Mesenchymal stem cell (in vitro differentiated cells and primary cell): ENCODE results near the gene ACSL5.
A peak's percentile ranks its signal among the peaks of the same experiment; 100 is the strongest.

Experiments used
- DNase-seq: peaks from one replicate; pipeline ENCODE4 v3.0.0-alpha.2; 2013
- H2AFZ ChIP-seq: one replicate; pipeline ENCODE4 v1.6.1; 2013; ENCODE audit warnings: low read depth, mild to moderate bottlenecking, control low read depth, inconsistent platforms, low read length, moderate library complexity
- H2AK5ac ChIP-seq: 2 replicates; pipeline ENCODE4 v1.6.1; 2013; ENCODE audit warnings: low read length, moderate library complexity, mild to moderate bottlenecking, inconsistent platforms; ENCODE audit not compliant: severe bottlenecking
- H2BK120ac ChIP-seq: one replicate; pipeline ENCODE4 v1.6.1; 2013; ENCODE audit warnings: low read depth, mild to moderate bottlenecking, inconsistent platforms, low read length, moderate library complexity
- H2BK12ac ChIP-seq, 2 experiments: one replicate each; pipeline ENCODE4 v1.6.1; 2013; ENCODE audit warnings: inconsistent platforms in 2 of 2, low read length in 2 of 2, mild to moderate bottlenecking in 2 of 2, moderate library complexity in 2 of 2, control low read depth in 1 of 2
- H2BK15ac ChIP-seq: one replicate; pipeline ENCODE4 v1.6.1; 2013; ENCODE audit warnings: mild to moderate bottlenecking, low read depth, inconsistent platforms; ENCODE audit not compliant: poor library complexity, severe bottlenecking
- H2BK5ac ChIP-seq: 2 replicates; pipeline ENCODE4 v1.6.1; 2013; ENCODE audit warnings: low read depth, mild to moderate bottlenecking, low read length, control low read depth, inconsistent platforms; ENCODE audit not compliant: poor library complexity, severe bottlenecking
- H3K14ac ChIP-seq, 2 experiments: one replicate each; pipeline ENCODE4 v1.6.1; 2013; ENCODE audit warnings: inconsistent platforms in 2 of 2, low read length in 2 of 2, control low read depth in 1 of 2, mild to moderate bottlenecking in 1 of 2, moderate library complexity in 1 of 2
- H3K18ac ChIP-seq, 2 experiments: one replicate each; pipeline ENCODE4 v1.6.1; 2013; ENCODE audit warnings: inconsistent platforms in 2 of 2, low read length in 2 of 2, control low read depth in 1 of 2, low read depth in 1 of 2, mild to moderate bottlenecking in 1 of 2
- H3K23ac ChIP-seq, 2 experiments: one replicate each; pipeline ENCODE4 v1.6.1; 2013; ENCODE audit warnings: inconsistent platforms in 2 of 2, low read length in 2 of 2, mild to moderate bottlenecking in 2 of 2, moderate library complexity in 2 of 2, control low read depth in 1 of 2
- H3K27ac ChIP-seq: 2 replicates; pipeline ENCODE4 v1.5.1; 2013; ENCODE audit warnings: mild to moderate bottlenecking, moderate library complexity, low read length, control low read depth, inconsistent platforms; ENCODE audit not compliant: poor library complexity, severe bottlenecking
- H3K27me3 ChIP-seq, 2 experiments: 2 replicates each; pipeline versions ENCODE4 v1.6.1 to v1.7.0; 2013; ENCODE audit warnings: low read length in 2 of 2, mild to moderate bottlenecking in 2 of 2, moderate library complexity in 2 of 2, control low read depth in 1 of 2, inconsistent platforms in 1 of 2; ENCODE audit not compliant: control insufficient read depth in 1 of 2, insufficient read depth in 1 of 2
- H3K36me3 ChIP-seq, 2 experiments: 2 replicates each; pipeline versions ENCODE4 v1.6.1 to v1.7.0; 2013; ENCODE audit warnings: low read length in 2 of 2, control low read depth in 1 of 2, inconsistent platforms in 1 of 2, low read depth in 1 of 2, mild to moderate bottlenecking in 1 of 2; ENCODE audit not compliant: insufficient read depth in 2 of 2, control insufficient read depth in 1 of 2
- H3K4ac ChIP-seq, 2 experiments: one replicate each; pipeline ENCODE4 v1.6.1; 2013; ENCODE audit warnings: inconsistent platforms in 2 of 2, low read length in 2 of 2, mild to moderate bottlenecking in 2 of 2, moderate library complexity in 2 of 2, control low read depth in 1 of 2, low read depth in 1 of 2
- H3K4me1 ChIP-seq: 2 replicates; pipeline ENCODE4 v1.6.1; 2013; ENCODE audit warnings: low read depth, low read length, control low read depth; ENCODE audit not compliant: control insufficient read depth, insufficient read depth
- H3K4me2 ChIP-seq: 2 replicates; pipeline ENCODE4 v1.6.1; 2013; ENCODE audit warnings: low read length, mild to moderate bottlenecking, inconsistent platforms; ENCODE audit not compliant: poor library complexity, severe bottlenecking
- H3K4me3 ChIP-seq, 2 experiments: 2 replicates each; pipeline versions ENCODE4 v1.5.1 to v1.7.0; 2013; ENCODE audit warnings: low read length in 2 of 2, mild to moderate bottlenecking in 2 of 2, control low read depth in 1 of 2, low read depth in 1 of 2; ENCODE audit not compliant: insufficient read depth in 1 of 2
- H3K79me1 ChIP-seq: replicated peaks from 2 replicates; pipeline ENCODE4 v1.6.1; 2013; ENCODE audit warnings: mild to moderate bottlenecking, control low read depth, low read length, inconsistent platforms; ENCODE audit not compliant: poor library complexity, severe bottlenecking
- H3K9ac ChIP-seq: 2 replicates; pipeline ENCODE4 v1.7.0; 2013; ENCODE audit warnings: mild to moderate bottlenecking, low read length, moderate library complexity
- H3K9me3 ChIP-seq: 2 replicates; pipeline ENCODE4 v1.7.0; 2013; ENCODE audit warnings: mild to moderate bottlenecking, low read length; ENCODE audit not compliant: control insufficient read depth
- H4K8ac ChIP-seq: one replicate; pipeline ENCODE4 v1.6.1; 2013; ENCODE audit warnings: inconsistent platforms, mild to moderate bottlenecking, low read length, moderate library complexity
- H4K91ac ChIP-seq: one replicate; pipeline ENCODE4 v1.6.1; 2013; ENCODE audit warnings: mild to moderate bottlenecking, low read length, inconsistent platforms
- whole genome bisulfite sequencing: methylation state at CpG from one replicate; pipeline ENCODE4 v1.1.7; 2013; ENCODE audit warnings: mixed read lengths; 5-methylcytosine and 5-hydroxymethylcytosine counted together

Gene ACSL5

GRCh38 chr10:112448888-112449287 lies 75.0 kb downstream of the ACSL5 start:
- Histone ChIP-seq H4K8ac (no peak overlapping the region), H3K14ac (no peak overlapping the region), H3K4me3 (no peak overlapping the region), H3K79me1 (peaks cover 26% of the 10 kb centered on the region), H3K4me1 (no peaks in the 10 kb centered on the region), H3K23ac (no peak overlapping the region), H2BK120ac (no peak overlapping the region), H3K27me3 (no peaks in the 10 kb centered on the region), H3K4ac (no peak overlapping the region), H2BK5ac (no peak overlapping the region), H3K9ac (peak overlapping the region; percentile 96), H3K36me3 (peaks cover 0 to 14% of the 10 kb centered on the region in 2 experiments), H4K91ac (no peak overlapping the region), H3K4me2 (no peak overlapping the region), H3K9me3 (peaks cover 4% of the 10 kb centered on the region), H2AK5ac (no peak overlapping the region), H3K18ac (no peak overlapping the region), H2BK15ac (no peak overlapping the region), H2AFZ (no peak overlapping the region), H3K27ac (no peak overlapping the region), H2BK12ac (no peak overlapping the region)
- 93% methylated on average over 4 of the region's 4 CpGs for WGBS
- DNase-seq = no peak

DNA sequence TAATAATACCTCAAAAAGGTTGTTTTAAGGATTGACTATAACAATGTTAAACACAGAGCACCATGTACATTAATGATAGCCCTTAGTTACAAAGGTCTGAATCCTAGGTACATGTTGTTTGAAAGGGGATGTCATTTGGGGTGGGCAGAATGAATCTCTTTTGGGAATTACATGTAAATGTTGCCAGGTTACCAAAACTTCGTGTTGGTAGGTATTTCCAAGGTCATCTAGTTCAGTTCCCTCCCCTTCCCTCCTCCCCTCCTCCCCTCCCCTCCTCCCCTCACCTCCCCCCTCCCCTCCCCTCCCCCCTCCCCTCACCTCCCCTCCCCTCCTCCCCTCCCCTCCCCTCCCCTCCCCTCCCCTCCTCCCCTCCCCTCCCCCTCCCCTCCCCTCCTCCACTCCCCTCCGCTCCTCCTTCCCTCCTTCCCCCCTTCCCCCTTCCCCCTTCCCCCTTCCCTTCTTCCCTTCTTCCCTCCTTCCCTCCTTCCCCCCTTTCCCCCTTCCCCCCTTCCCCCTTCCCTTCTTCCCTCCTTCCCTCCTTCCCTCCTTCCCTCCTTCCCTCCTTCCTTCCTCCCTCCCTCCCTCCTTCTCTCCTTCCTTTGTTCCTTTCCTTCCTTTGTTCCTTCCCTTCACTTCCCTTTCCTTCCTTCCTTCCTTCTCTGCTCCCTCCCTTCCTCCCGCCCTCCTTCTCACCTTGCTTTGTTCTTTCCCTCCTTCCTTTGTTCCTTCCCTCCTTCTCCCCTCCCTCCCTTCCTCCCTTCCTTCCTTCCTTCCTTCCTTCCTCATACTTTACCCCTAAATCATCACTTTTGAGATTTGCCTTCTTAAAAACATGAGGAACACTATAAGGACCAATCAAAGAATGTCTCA lies 81.2 kb downstream of the ACSL5 start:
- no peak overlapping the region for H3K4ac ChIP-seq
- no peak overlapping the region for H3K4me2 ChIP-seq
- H2BK5ac ChIP-seq = no peak overlapping the region
- no peak overlapping the region for H2BK120ac ChIP-seq
- no peak overlapping the region for H2BK15ac ChIP-seq
- H3K79me1 ChIP-seq = peaks cover 22% of the 10 kb centered on the region
- DNase-seq = no peak
- no peak overlapping the region for H3K14ac ChIP-seq
- H3K4me3 ChIP-seq = no peak overlapping the region
- H3K27me3 ChIP-seq = no peaks in the 10 kb centered on the region
- H2AK5ac ChIP-seq = no peak overlapping the region
- 95% methylated on average over 1 of the region's 3 CpGs for WGBS
- no peak overlapping the region for H3K9ac ChIP-seq
- H2AFZ ChIP-seq = no peak overlapping the region
- H4K91ac ChIP-seq = no peak overlapping the region
- H3K18ac ChIP-seq = no peak overlapping the region
- no peaks in the 10 kb centered on the region for H3K36me3 ChIP-seq
- H3K27ac ChIP-seq = no peak overlapping the region
- H4K8ac ChIP-seq = no peak overlapping the region
- H2BK12ac ChIP-seq = no peak overlapping the region
- no peak overlapping the region for H3K23ac ChIP-seq
- H3K4me1 ChIP-seq = no peaks in the 10 kb centered on the region
- H3K9me3 ChIP-seq = peaks cover 4% of the 10 kb centered on the region

DNA sequence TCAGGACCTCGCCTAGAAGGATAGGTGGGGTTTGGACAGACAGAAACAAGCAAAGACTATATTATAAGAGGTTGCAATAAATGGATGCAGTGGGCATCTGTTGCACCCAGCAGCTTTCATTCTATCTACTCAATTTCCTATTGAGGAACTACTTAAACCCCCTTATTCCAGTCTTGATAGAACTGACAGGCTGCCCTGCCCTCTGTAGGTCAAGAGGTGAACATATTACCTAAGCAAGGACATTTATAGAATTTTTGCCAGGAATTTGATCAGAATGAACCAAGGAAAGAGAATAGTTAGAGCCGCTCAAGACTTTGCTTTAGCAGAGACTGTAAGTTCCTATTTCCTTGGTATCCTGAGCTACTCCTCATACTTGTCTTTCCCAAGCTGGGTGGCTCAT lies 82.6 kb downstream of the ACSL5 start:
- H2AK5ac ChIP-seq = no peak overlapping the region
- peaks cover 21% of the 10 kb centered on the region for H3K79me1 ChIP-seq
- no peak overlapping the region for H2AFZ ChIP-seq
- H3K4ac ChIP-seq = no peak overlapping the region
- H3K27ac ChIP-seq = no peak overlapping the region
- H2BK120ac ChIP-seq = no peak overlapping the region
- H3K14ac ChIP-seq = no peak overlapping the region
- peaks cover 4% of the 10 kb centered on the region for H3K9me3 ChIP-seq
- WGBS = 94% methylated on average over 2 of the region's 2 CpGs
- no peak overlapping the region for H3K18ac ChIP-seq
- no peak overlapping the region for H3K9ac ChIP-seq
- H3K27me3 ChIP-seq = no peaks in the 10 kb centered on the region
- no peak overlapping the region for H2BK15ac ChIP-seq
- no peak overlapping the region for H4K8ac ChIP-seq
- peaks cover 0 to 5% of the 10 kb centered on the region in 2 experiments for H3K36me3 ChIP-seq
- H4K91ac ChIP-seq = no peak overlapping the region
- no peak for DNase-seq
- H2BK5ac ChIP-seq = no peak overlapping the region
- H3K4me3 ChIP-seq = no peak overlapping the region
- H3K4me2 ChIP-seq = no peak overlapping the region
- H3K4me1 ChIP-seq = no peaks in the 10 kb centered on the region
- H3K23ac ChIP-seq = no peak overlapping the region
- H2BK12ac ChIP-seq = no peak overlapping the region

DNA sequence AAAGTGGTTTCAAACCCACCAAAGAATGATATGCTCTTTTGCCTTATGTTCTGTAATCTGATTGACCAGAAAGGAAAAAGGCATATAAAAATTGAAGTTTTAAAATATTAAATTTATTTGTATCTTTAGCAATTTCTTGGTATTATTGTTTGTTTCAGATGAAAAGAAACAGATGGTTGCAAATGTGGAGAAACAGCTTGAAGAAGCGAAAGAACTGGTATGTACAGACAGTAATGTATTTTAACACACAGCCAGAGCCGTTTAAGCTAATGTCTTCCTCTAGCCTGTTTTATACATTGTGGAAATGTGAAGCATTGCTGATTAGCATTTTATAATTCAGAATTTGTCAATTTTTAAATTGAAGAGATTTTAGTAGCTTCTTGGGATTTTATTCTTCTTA lies 86.5 kb downstream of the ACSL5 start:
- Histone ChIP-seq H3K4me3 (no peak overlapping the region), H2BK120ac (no peak overlapping the region), H2AK5ac (no peak overlapping the region), H3K18ac (no peak overlapping the region), H2BK5ac (no peak overlapping the region), H3K79me1 (peaks cover 15% of the 10 kb centered on the region), H3K4ac (no peak overlapping the region), H3K27ac (no peak overlapping the region), H3K4me1 (no peaks in the 10 kb centered on the region), H3K9me3 (no peaks in the 10 kb centered on the region), H3K23ac (no peak overlapping the region), H2BK12ac (no peak overlapping the region), H3K27me3 (no peaks in the 10 kb centered on the region), H4K8ac (no peak overlapping the region), H3K9ac (peak overlapping the region; percentile 85), H2BK15ac (no peak overlapping the region), H4K91ac (no peak overlapping the region), H3K36me3 (peaks cover 3 to 19% of the 10 kb centered on the region in 2 experiments), H3K4me2 (no peak overlapping the region), H3K14ac (no peak overlapping the region), H2AFZ (no peak overlapping the region)
- 90% methylated on average over 2 of the region's 2 CpGs for WGBS
- no peak for DNase-seq
